Ectodermal cell (in vitro differentiated cells): ENCODE data around the gene MLF1. TPM values are rescaled to one million over a fixed set of nuclear protein-coding genes. Genes with fewer than 3 reads are reported as not detected.
A peak's percentile ranks its signal among the peaks of the same experiment; 100 is the strongest.

Experiments used
- H3K27ac ChIP-seq: 2 replicates; pipeline ENCODE4 v1.7.0; 2013; ENCODE audit warnings: mild to moderate bottlenecking, low read depth, low read length; ENCODE audit not compliant: insufficient read depth, poor library complexity, severe bottlenecking
- H3K27me3 ChIP-seq: 2 replicates; pipeline ENCODE4 v1.7.0; 2013; ENCODE audit warnings: mild to moderate bottlenecking, low read length; ENCODE audit not compliant: insufficient read depth, control insufficient read depth, poor library complexity, severe bottlenecking
- H3K36me3 ChIP-seq: one replicate; pipeline ENCODE4 v1.7.0; 2013; ENCODE audit warnings: low read length; ENCODE audit not compliant: control insufficient read depth, insufficient read depth
- H3K4me1 ChIP-seq: one replicate; pipeline ENCODE4 v1.7.0; 2013; ENCODE audit warnings: low read length; ENCODE audit not compliant: control insufficient read depth, insufficient read depth
- H3K4me3 ChIP-seq: 2 replicates; pipeline ENCODE4 v1.7.0; 2013; ENCODE audit warnings: low read depth, low read length, control low read depth; ENCODE audit not compliant: insufficient read depth
- H3K9me3 ChIP-seq: 2 replicates; pipeline ENCODE4 v1.7.0; 2013; ENCODE audit warnings: mild to moderate bottlenecking, low read length, moderate library complexity; ENCODE audit not compliant: control insufficient read depth
- WGBS, 2 experiments: methylation state at CpG; one replicate each; pipeline ENCODE4 v1.1.7; 2013; ENCODE audit warnings: missing lambda C conversion rate in 2 of 2; 5-methylcytosine and 5-hydroxymethylcytosine counted together
- polyA plus RNA-seq, 4 experiments: library from polyadenylated mRNA; stranded (reverse); fragments of 50-300 nt; gene quantifications; one replicate each; pipeline ENCODE4 v1.2.3, GENCODE V29; 2013

The MLF1 gene, protein sequence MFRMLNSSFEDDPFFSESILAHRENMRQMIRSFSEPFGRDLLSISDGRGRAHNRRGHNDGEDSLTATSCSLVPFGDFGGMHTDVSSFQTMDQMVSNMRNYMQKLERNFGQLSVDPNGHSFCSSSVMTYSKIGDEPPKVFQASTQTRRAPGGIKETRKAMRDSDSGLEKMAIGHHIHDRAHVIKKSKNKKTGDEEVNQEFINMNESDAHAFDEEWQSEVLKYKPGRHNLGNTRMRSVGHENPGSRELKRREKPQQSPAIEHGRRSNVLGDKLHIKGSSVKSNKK
- polyA plus RNA-seq (2013, experiment 1 of 4) = 29.7 TPM
- 25.7 TPM for polyA plus RNA-seq (2013, experiment 2 of 4)
- 26.1 TPM for polyA plus RNA-seq (2013, experiment 3 of 4)
- polyA plus RNA-seq (2013, experiment 4 of 4) = 26.7 TPM

DNA sequence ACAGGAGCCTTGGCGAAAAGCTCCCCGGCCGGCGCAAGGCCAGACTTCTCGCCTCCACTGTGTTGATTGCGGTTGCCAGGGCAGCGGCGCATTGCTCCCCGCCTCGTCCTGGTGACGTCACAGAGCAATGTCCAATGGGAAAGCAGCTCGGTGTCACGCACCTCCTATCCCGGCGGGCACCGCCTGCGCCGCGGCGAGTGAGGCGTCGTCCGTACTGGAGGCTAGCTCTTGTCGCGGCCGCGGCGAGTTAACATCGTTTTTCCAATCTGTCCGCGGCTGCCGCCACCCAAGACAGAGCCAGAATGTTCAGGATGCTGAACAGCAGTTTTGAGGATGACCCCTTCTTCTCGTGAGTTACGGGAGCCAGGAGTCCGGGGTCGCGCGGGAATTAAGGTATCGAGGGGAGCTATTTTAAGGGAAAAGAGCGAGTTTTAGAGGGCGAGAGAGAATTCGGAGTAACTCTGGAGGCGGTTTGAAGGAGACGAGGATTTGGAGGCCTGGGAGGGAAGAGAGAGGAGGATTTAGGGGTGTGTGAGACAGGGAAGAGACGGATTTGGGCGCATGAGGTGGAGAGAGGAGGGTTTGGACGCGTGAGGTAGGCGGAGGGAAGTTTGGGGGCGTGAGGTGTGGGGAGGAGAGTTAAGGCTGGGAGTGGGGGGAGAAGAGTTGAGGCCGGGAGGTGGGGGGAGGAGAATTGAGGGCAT, at the start of gene MLF1:
TSS of gene MLF1 (plus strand) at position 196 of the 704 bp plus-strand sequence. CDS start at position 303, 107 bp downstream.
- Histone ChIP-seq H3K4me3 (peak within 1 kb of the TSS; percentile 57), H3K27me3 (peaks cover 36% of the 10 kb centered on the region), H3K27ac (no peak within 1 kb of the TSS), H3K36me3 (no peaks in the 10 kb centered on the region), H3K9me3 (no peaks in the 10 kb centered on the region), H3K4me1 (no peaks in the 10 kb centered on the region)
- WGBS, 2 experiments = 7 to 9% methylated on average over 51 of the region's 51 CpGs

DNA sequence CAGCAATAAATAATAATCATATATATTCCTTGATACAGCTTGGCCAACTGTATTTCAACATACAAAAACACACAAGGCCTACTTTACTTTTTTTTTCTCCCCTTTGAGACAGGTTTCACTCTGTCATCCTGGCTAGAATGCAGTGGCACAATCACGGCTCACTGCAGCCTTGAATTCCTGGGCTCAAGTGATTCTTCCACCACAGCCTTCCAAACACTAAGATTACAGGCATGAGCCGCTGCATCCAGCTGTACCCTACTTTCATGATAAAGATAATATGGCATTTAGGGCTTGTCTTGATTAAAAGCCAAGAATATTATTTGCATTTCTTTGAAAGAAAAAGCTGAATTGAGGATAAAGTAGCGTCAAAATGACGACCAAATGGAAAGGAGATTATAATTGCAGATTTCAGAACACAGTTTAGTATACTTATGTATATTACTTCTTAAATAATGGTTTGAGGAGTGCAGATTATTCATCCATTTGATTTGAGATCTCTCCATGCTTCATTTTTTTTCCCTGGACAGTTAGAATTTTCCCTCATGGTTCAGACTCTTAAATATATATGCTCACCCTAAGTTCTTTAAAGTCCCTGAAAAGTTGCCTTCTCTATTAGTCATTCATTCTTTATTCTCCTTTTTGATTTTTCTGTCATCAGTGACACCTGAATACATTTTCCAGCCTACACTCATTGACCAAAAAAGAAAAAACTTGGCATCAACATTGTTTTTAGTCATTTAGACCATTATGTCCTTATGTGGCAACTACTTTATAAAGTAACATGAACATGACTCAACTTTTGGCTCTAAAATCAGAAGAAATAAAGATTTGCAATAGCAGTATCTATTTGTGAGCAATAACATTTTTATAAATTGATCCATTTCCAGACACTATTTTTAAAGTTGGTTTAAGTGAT, 48.5 kb upstream of the MLF1 start:
- H3K9me3 ChIP-seq = no peaks in the 10 kb centered on the region
- no peak overlapping the region for H3K27ac ChIP-seq
- no peaks in the 10 kb centered on the region for H3K36me3 ChIP-seq
- no peak overlapping the region for H3K4me3 ChIP-seq
- no peaks in the 10 kb centered on the region for H3K4me1 ChIP-seq
- H3K27me3 ChIP-seq = no peaks in the 10 kb centered on the region
- 90 to 93% methylated on average over 4 of the region's 4 CpGs for WGBS, 2 experiments

DNA sequence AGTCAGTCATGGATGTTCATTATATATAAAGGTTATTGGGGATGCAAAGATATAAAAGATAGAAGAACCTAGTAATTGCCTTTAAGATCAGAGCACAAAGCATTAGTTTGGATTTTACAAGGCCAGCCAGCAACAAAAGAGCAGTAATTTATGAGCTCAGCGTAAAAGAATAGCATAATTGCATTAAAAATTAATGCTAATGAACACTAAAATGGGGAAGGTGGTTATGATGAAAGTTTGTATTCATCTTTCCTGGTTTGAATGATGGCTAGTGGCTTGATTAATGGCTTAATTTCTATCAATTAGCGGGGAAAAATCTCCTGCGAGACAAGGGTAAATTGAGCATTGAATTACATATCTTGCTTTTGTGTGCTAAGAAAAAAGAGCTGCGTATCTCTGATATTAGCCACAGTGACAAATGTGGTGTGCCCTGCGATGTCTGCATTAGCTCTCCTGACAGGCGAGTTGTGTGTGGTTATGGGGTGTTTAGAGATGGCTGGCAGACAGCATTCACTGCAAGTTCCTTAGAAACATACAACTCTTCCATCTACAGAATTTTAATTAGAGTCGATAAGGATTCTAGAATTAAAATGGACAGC, 42.8 kb upstream of the MLF1 start:
- Histone ChIP-seq H3K4me3 (no peak overlapping the region), H3K9me3 (no peaks in the 10 kb centered on the region), H3K27ac (no peak overlapping the region), H3K36me3 (no peaks in the 10 kb centered on the region), H3K4me1 (no peaks in the 10 kb centered on the region), H3K27me3 (no peaks in the 10 kb centered on the region)
- WGBS, 2 experiments = 96 to 97% methylated on average over 7 of the region's 7 CpGs

DNA sequence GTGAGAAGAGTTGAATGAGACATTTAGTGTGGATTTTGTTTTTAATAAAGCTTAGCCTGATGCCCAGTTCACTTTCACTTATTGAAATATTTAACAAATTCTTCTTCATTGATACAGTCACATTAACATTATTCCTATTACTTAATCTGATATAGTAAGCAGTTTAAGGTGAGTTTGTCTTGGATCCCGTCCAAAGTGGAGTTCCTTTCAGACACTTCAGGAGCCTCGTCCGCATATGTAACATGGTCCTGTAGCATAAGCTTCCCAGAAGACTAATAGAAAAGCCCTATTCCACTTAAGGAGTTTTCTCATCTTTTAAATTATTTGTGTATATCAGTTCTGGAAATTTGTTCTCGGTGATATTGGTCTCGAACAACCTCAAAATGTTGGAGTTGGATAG, 39.7 kb upstream of the MLF1 start:
- 97 to 99% methylated on average over 4 to 5 of the region's 5 CpGs for WGBS, 2 experiments
- Histone ChIP-seq H3K9me3 (no peaks in the 10 kb centered on the region), H3K27me3 (no peaks in the 10 kb centered on the region), H3K27ac (no peak overlapping the region), H3K36me3 (no peaks in the 10 kb centered on the region), H3K4me1 (no peaks in the 10 kb centered on the region), H3K4me3 (no peak overlapping the region)

DNA sequence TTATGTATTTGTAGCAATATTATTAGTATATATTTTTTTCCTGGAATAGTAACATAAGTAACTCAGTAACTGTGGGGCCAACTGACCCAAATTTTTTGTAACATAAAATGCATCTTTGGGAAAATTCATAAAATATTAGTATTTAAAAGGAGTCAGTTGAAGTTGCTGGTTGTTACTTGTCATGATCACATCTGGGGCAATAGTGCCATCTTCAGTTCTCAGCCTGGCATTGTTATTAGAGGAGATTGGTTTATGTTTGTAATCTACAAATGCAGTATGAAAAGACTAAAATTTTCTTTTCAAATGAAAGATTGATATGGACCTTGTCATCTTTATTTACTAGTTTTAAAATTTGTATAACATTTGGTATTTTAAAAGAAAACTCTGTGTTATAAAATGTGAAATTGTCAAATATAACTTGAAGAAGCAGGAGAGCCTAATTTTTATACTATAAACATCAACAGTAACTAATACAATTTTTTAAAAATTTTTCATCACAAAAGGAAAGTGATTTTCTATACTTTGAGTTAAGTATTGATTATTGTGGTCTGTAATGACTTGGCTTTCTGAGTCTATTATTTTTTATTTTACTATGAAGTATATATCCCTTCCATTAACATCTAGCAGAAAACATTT, 38.8 kb upstream of the MLF1 start:
- no peaks in the 10 kb centered on the region for H3K36me3 ChIP-seq
- no peaks in the 10 kb centered on the region for H3K27me3 ChIP-seq
- no peak overlapping the region for H3K27ac ChIP-seq
- no peaks in the 10 kb centered on the region for H3K9me3 ChIP-seq
- H3K4me3 ChIP-seq = no peak overlapping the region
- no peaks in the 10 kb centered on the region for H3K4me1 ChIP-seq

DNA sequence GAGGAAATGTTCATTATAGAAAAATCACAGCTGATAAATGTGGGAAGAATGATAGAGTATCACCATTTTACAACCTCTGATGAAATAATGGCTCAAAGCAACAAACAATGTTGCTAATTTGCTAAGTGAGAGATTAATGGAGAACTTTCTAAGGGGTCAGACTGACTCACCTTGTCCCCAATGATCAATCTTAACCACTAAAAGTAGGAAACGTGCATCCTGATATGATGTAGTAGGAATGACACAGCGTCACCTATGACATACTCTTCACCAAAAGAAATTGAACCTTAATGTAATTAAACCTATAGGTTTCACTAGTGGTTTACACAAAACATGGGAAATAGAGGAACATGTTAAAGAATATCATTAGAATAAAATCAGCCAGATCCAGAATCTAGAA, 35.1 kb upstream of the MLF1 start:
- Histone ChIP-seq H3K9me3 (no peaks in the 10 kb centered on the region), H3K4me3 (no peak overlapping the region), H3K36me3 (no peaks in the 10 kb centered on the region), H3K27me3 (no peaks in the 10 kb centered on the region), H3K27ac (no peak overlapping the region), H3K4me1 (no peaks in the 10 kb centered on the region)
- 100% methylated on average over 1 of the region's 2 CpGs; no CpG with 5 or more reads in 1 of the 2 experiments for WGBS, 2 experiments

DNA sequence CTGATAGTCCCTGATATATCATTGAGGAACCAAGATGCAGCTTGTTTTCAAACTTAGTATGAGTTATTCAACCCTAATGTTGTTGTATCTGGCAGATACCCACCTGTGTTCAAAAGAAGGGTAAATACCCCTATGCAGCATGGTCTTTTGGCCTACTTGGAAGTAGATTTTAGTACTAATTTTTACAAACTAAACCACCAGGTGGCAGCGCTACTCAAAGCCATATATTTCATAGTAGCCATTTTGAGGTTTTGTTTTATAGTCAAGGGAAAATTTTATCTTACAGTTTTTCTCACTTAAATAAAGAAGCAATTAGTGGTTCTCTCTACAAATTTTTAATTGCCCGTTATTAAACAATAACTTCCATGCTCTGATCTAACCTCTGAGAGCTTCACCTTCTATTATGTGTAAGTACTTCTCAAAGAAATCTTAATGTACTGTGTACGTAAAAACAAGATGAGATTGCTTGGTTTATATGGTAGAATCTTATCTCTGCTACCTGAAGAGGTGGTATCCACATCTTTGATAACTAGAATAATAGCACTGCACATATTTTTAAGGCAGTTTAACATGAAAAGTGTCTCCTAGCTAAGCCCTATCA, 31.5 kb upstream of the MLF1 start:
- Histone ChIP-seq H3K4me3 (no peak overlapping the region), H3K27me3 (no peaks in the 10 kb centered on the region), H3K27ac (no peak overlapping the region), H3K9me3 (no peaks in the 10 kb centered on the region), H3K4me1 (no peaks in the 10 kb centered on the region), H3K36me3 (no peaks in the 10 kb centered on the region)
- 0 to 56% methylated on average over 1 to 3 of the region's 3 CpGs for WGBS, 2 experiments

DNA sequence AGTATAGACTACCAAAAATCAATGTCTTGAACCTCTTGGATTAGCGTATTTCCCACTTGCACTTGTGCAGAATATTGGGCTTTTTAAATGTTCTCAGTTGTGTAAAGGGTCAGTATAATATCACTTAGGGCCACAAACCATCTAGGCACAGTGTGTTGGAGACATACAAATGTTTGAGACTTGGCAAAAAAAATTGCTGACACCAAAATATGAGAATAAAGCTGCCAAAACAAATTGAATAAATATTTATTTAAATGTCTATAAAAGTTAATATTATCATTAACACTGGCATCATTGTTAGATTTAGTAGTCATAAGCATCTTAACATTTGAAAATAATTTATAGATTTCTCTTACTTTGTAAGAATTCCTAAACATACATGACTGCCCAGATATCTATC, 30.9 kb upstream of the MLF1 start:
- 89 to 96% methylated on average over 1 of the region's 1 CpG for WGBS, 2 experiments
- H3K27ac ChIP-seq = no peak overlapping the region
- no peaks in the 10 kb centered on the region for H3K9me3 ChIP-seq
- H3K27me3 ChIP-seq = no peaks in the 10 kb centered on the region
- no peaks in the 10 kb centered on the region for H3K4me1 ChIP-seq
- H3K36me3 ChIP-seq = no peaks in the 10 kb centered on the region
- H3K4me3 ChIP-seq = no peak overlapping the region

DNA sequence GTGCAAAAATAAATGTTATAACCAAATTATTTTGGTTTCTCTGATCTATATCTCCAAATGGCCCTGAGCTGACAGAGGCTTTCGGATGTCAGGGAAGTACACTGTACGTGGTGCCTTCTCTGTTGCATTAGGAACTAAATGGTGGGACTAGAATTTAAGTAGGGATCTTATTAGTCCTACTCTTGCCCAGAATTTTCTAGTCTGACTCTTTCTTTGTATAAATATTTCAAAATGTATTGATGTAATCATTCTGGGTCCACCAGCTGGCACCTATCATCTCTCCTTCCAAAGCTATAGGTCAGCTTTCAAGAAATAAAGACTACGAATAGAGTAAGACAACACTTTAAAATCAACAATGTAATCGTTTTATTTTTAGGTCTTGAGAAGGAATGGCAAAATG, 22.3 kb upstream of the MLF1 start:
- 89 to 99% methylated on average over 3 to 4 of the region's 4 CpGs for WGBS, 2 experiments
- Histone ChIP-seq H3K4me1 (no peaks in the 10 kb centered on the region), H3K27me3 (no peaks in the 10 kb centered on the region), H3K4me3 (no peak overlapping the region), H3K27ac (no peak overlapping the region), H3K36me3 (no peaks in the 10 kb centered on the region), H3K9me3 (no peaks in the 10 kb centered on the region)
